K562 (cell line): Measurements from ENCODE around the gene RPL22L1. TPM values are rescaled to one million over a fixed set of nuclear protein-coding genes. Genes with fewer than 3 reads are reported as not detected.

ENCODE experiments used
- CBFA2T2 ChIP-seq: fragments of 450-650 bp; conservative IDR thresholded peaks from 2 replicates; pipeline ENCODE4 v1.6.1; 2017; ENCODE audit warnings: mild to moderate bottlenecking
- CBX2 ChIP-seq: fragments of 200-600 bp; sonication (generic); IDR thresholded peaks from one replicate; pipeline ENCODE4 v1.6.1; 2012; ENCODE audit warnings: mild to moderate bottlenecking, low read length, inconsistent platforms; ENCODE audit not compliant: insufficient read depth, poor library complexity, severe bottlenecking
- HCFC1 ChIP-seq: IDR thresholded peaks from 2 replicates; pipeline ENCODE4 v1.6.1; 2012; ENCODE audit warnings: low read depth, low read length, improper control_type of control experiment
- HEY1 ChIP-seq: fragments of 250-450 bp; sonication (Bioruptor Pico); IDR thresholded peaks from 2 replicates; pipeline ENCODE4 v1.5.0; 2020; ENCODE audit warnings: mild to moderate bottlenecking, moderate library complexity, borderline replicate concordance
- NCOA1 ChIP-seq: fragments of 450-650 bp; IDR thresholded peaks from 2 replicates; pipeline ENCODE4 v1.6.1; 2016; ENCODE audit warnings: low read depth
- PCBP1 ChIP-seq: fragments of 200-400 bp; formaldehyde crosslinking; IDR thresholded peaks from 2 replicates; pipeline ENCODE4 v1.6.1; 2018; ENCODE audit warnings: mild to moderate bottlenecking, low read depth, low read length; ENCODE audit not compliant: poor library complexity, severe bottlenecking
- POLR2AphosphoS2 ChIP-seq: IDR thresholded peaks from 2 replicates; pipeline ENCODE4 v1.6.1; 2012; ENCODE audit warnings: low read length, improper control_type of control experiment
- SAP30 ChIP-seq: fragments of 200-600 bp; sonication (generic); IDR thresholded peaks from 2 replicates; pipeline ENCODE4 v1.6.1; 2012; ENCODE audit warnings: borderline replicate concordance, low read depth, mild to moderate bottlenecking, moderate library complexity, low read length, control low read depth, inconsistent platforms; ENCODE audit not compliant: insufficient read depth, poor library complexity, severe bottlenecking
- ZNF174 ChIP-seq: fragments of 250-450 bp; sonication (Bioruptor Pico); IDR thresholded peaks from 2 replicates; pipeline ENCODE4 v1.4.0; 2020; ENCODE audit warnings: mild to moderate bottlenecking
- ZNF274 ChIP-seq: IDR thresholded peaks from 2 replicates; pipeline ENCODE4 v1.6.1; 2011; ENCODE audit warnings: low read depth, mild to moderate bottlenecking, low read length, moderate library complexity, borderline replicate concordance
- ZNF696 ChIP-seq: fragments of 250-450 bp; sonication (Bioruptor Pico); conservative IDR thresholded peaks from 2 replicates; pipeline ENCODE4 v1.4.0; 2020; ENCODE audit warnings: mild to moderate bottlenecking, moderate library complexity
- ZNF699 ChIP-seq: fragments of 250-450 bp; sonication (Bioruptor Pico); IDR thresholded peaks from 2 replicates; pipeline ENCODE4 v1.8.0; 2021; ENCODE audit warnings: mild to moderate bottlenecking, moderate library complexity; ENCODE audit not compliant: insufficient replicate concordance
- polyA plus RNA-seq, 8 experiments: library from polyadenylated mRNA; depleted of rRNA in 4 of 8; stranded (reverse) in 5 of 8; unstranded in 3 of 8; fragments of >200 nt; fragmentation: Nextera tagmentation in 2 of 8; fragmentation: Illumina TruSeq in 1 of 8; extraction: Ambion mirVana in 2 of 8; extraction: Trizol in 1 of 8; gene quantifications; 2 replicates each; pipeline versions ENCODE4 v1.2.1 to v1.2.3, GENCODE V29; 2011 to 2014; ENCODE audit warnings: inconsistent platforms in 1 of 8, missing spikeins in 1 of 8
- total RNA-seq, 7 experiments: library from RNA; depleted of rRNA in 6 of 7; stranded (reverse); fragments of >200 nt in 6 of 7; fragmentation: Illumina TruSeq in 2 of 7; extraction: Trizol in 2 of 7; gene quantifications; 2 replicates each; pipeline versions ENCODE4 v1.2.1 to v1.2.3, GENCODE V29; 2011 to 2021; ENCODE audit warnings: low replicate concordance in 1 of 7
- TF ChIP-seq, protein P1 (sequence below), 2 experiments: fragments of 450-650 bp; IDR thresholded peaks; 2 replicates each; pipeline ENCODE4 v1.6.1; 2018; ENCODE audit warnings: mild to moderate bottlenecking in 2 of 2, low read depth in 1 of 2; ENCODE audit not compliant: partially characterized antibody in 2 of 2
- TF ChIP-seq, protein P2 (sequence below): fragments of 450-650 bp; IDR thresholded peaks from 2 replicates; pipeline ENCODE4 v1.6.1; 2017; ENCODE audit warnings: mild to moderate bottlenecking, moderate library complexity
- TF ChIP-seq, protein P3 (sequence below): sonication (generic); formaldehyde crosslinking; IDR thresholded peaks from 2 replicates; pipeline ENCODE4 v1.8.1; 2023; ENCODE audit warnings: mild to moderate bottlenecking, missing genetic modification reagents
- TF ChIP-seq, protein P4 (sequence below): sonication (generic); formaldehyde crosslinking; IDR thresholded peaks from 2 replicates; pipeline ENCODE4 v1.8.0; 2022; ENCODE audit warnings: mild to moderate bottlenecking, missing genetic modification reagents

Gene RPL22L1
- total and polyA plus RNA-seq, 9 of the 15 experiments (the other 6 are each of a cell fraction or from before 2014, with no cell fraction given) = 53.9 to 198 (median 108) TPM

DNA sequence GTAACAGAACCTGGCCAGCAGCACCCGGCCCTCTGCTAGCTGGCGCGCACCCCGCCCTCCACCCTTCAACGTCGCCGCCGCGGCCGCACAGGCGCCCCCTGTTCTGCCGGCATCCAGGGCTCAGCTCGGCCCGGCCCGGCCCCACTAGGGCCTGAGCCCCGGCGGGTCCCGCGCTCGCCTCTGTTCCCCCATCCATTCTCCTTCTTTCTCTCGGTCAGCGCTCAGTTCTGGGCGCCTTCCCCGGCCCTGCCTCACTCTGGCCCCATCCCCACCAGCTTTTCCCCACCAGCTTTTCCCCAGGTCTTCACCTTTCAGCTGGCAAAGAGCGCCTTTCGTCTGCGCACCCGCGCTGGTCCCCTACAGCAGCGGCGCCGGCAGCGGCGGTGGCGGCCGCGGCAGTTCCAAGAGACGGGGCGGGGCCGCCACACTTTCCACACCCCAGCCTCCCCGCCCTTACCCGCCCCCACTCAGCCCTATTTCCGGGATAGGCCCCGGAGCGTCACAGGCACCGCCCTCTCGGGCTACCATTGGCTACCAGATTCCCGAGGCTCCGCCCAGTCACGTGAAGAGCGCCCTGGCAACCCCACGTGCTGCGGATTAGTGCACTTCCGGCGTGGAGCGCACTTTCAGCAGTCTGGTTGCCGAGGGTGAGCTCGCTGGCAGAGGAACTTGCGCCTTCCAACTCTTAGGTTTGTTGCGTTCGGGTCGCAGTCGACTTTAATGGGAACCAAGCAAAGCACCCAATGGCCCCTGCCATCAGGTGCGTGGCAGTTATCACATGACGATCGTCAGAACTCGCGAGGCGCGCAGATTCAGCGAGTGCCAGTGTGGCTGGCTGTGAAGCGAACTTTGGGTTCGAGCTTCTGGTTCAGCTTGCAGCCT lies 38.5 kb upstream of the RPL22L1 start, which contains the start of gene EIF5A2 (continued):
- TF ChIP-seq CBFA2T2 (peak; percentile 83), PCBP1 (peak; percentile 43), HCFC1 (no peak), ZNF174 (CRISPR knock-in tag) (no peak), HEY1 (CRISPR knock-in tag) (no peak), ZNF696 (CRISPR knock-in tag) (no peak), ZNF699 (CRISPR knock-in tag) (no peak), SAP30 (no peak), ZNF274 (no peak), CBX2 (no peak), POLR2AphosphoS2 (no peak), NCOA1 (no peak)
- TF ChIP-seq, protein P1, sequence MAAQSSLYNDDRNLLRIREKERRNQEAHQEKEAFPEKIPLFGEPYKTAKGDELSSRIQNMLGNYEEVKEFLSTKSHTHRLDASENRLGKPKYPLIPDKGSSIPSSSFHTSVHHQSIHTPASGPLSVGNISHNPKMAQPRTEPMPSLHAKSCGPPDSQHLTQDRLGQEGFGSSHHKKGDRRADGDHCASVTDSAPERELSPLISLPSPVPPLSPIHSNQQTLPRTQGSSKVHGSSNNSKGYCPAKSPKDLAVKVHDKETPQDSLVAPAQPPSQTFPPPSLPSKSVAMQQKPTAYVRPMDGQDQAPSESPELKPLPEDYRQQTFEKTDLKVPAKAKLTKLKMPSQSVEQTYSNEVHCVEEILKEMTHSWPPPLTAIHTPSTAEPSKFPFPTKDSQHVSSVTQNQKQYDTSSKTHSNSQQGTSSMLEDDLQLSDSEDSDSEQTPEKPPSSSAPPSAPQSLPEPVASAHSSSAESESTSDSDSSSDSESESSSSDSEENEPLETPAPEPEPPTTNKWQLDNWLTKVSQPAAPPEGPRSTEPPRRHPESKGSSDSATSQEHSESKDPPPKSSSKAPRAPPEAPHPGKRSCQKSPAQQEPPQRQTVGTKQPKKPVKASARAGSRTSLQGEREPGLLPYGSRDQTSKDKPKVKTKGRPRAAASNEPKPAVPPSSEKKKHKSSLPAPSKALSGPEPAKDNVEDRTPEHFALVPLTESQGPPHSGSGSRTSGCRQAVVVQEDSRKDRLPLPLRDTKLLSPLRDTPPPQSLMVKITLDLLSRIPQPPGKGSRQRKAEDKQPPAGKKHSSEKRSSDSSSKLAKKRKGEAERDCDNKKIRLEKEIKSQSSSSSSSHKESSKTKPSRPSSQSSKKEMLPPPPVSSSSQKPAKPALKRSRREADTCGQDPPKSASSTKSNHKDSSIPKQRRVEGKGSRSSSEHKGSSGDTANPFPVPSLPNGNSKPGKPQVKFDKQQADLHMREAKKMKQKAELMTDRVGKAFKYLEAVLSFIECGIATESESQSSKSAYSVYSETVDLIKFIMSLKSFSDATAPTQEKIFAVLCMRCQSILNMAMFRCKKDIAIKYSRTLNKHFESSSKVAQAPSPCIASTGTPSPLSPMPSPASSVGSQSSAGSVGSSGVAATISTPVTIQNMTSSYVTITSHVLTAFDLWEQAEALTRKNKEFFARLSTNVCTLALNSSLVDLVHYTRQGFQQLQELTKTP (IDR thresholded peaks at IDR 0.05; ENCODE audit: low read depth in 1 of 2, partially characterized antibody in 2 of 2) = peak in 1 of 2 experiments; percentile 35
- TF ChIP-seq, protein P2, sequence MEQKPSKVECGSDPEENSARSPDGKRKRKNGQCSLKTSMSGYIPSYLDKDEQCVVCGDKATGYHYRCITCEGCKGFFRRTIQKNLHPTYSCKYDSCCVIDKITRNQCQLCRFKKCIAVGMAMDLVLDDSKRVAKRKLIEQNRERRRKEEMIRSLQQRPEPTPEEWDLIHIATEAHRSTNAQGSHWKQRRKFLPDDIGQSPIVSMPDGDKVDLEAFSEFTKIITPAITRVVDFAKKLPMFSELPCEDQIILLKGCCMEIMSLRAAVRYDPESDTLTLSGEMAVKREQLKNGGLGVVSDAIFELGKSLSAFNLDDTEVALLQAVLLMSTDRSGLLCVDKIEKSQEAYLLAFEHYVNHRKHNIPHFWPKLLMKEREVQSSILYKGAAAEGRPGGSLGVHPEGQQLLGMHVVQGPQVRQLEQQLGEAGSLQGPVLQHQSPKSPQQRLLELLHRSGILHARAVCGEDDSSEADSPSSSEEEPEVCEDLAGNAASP = no peak
- TF ChIP-seq, protein P3, sequence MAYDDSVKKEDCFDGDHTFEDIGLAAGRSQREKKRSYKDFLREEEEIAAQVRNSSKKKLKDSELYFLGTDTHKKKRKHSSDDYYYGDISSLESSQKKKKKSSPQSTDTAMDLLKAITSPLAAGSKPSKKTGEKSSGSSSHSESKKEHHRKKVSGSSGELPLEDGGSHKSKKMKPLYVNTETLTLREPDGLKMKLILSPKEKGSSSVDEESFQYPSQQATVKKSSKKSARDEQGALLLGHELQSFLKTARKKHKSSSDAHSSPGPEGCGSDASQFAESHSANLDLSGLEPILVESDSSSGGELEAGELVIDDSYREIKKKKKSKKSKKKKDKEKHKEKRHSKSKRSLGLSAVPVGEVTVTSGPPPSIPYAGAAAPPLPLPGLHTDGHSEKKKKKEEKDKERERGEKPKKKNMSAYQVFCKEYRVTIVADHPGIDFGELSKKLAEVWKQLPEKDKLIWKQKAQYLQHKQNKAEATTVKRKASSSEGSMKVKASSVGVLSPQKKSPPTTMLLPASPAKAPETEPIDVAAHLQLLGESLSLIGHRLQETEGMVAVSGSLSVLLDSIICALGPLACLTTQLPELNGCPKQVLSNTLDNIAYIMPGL (CRISPR knock-in tag) = no peak
- TF ChIP-seq, protein P4, sequence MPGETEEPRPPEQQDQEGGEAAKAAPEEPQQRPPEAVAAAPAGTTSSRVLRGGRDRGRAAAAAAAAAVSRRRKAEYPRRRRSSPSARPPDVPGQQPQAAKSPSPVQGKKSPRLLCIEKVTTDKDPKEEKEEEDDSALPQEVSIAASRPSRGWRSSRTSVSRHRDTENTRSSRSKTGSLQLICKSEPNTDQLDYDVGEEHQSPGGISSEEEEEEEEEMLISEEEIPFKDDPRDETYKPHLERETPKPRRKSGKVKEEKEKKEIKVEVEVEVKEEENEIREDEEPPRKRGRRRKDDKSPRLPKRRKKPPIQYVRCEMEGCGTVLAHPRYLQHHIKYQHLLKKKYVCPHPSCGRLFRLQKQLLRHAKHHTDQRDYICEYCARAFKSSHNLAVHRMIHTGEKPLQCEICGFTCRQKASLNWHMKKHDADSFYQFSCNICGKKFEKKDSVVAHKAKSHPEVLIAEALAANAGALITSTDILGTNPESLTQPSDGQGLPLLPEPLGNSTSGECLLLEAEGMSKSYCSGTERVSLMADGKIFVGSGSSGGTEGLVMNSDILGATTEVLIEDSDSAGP (CRISPR knock-in tag) = no peak
